SJCRH30 (cell line): ENCODE data around the gene KIF25. TPM values are rescaled to one million over a fixed set of nuclear protein-coding genes. Genes with fewer than 3 reads are reported as not detected.
A peak's percentile ranks its signal among the peaks of the same experiment; 100 is the strongest.
"Not testable (repeated sequence)": the region's sequence is repeated elsewhere in the genome, so short reads cannot be mapped to it uniquely, and the experiment has no call there.

Experiments used
- DNase-seq, 2 experiments: peaks; one replicate each; pipeline ENCODE4 v3.0.0-alpha.2; 2015 to 2020
- H3K27ac ChIP-seq: fragments of 250-450 bp; sonication (Bioruptor Pico); 2 replicates; pipeline ENCODE4 v1.5.1; 2020; ENCODE audit warnings: mild to moderate bottlenecking, moderate library complexity
- H3K27me3 ChIP-seq: fragments of 250-450 bp; sonication (Bioruptor Pico); 2 replicates; pipeline ENCODE4 v1.5.1; 2020; ENCODE audit warnings: mild to moderate bottlenecking, moderate library complexity
- H3K36me3 ChIP-seq: fragments of 250-450 bp; sonication (Bioruptor Pico); 2 replicates; pipeline ENCODE4 v1.5.1; 2020; ENCODE audit warnings: mild to moderate bottlenecking, moderate library complexity
- H3K4me1 ChIP-seq: fragments of 250-450 bp; sonication (Bioruptor Pico); 2 replicates; pipeline ENCODE4 v1.5.1; 2020; ENCODE audit warnings: mild to moderate bottlenecking, moderate library complexity
- H3K4me3 ChIP-seq: fragments of 250-450 bp; sonication (Bioruptor Pico); 2 replicates; pipeline ENCODE4 v1.5.1; 2020; ENCODE audit warnings: mild to moderate bottlenecking, moderate library complexity
- H3K9me3 ChIP-seq: fragments of 250-450 bp; sonication (Bioruptor Pico); replicated peaks from 2 replicates; pipeline ENCODE4 v1.5.1; 2020; ENCODE audit warnings: mild to moderate bottlenecking, moderate library complexity
- total RNA-seq: library from RNA; depleted of rRNA; stranded (reverse); fragments of >200 nt; shearing (Covaris generic); gene quantifications from 2 replicates; pipeline ENCODE4 v1.2.3, GENCODE V29; 2014

Gene KIF25
- total RNA-seq, 1 experiment from 2014 or later = 0.51 TPM

DNA sequence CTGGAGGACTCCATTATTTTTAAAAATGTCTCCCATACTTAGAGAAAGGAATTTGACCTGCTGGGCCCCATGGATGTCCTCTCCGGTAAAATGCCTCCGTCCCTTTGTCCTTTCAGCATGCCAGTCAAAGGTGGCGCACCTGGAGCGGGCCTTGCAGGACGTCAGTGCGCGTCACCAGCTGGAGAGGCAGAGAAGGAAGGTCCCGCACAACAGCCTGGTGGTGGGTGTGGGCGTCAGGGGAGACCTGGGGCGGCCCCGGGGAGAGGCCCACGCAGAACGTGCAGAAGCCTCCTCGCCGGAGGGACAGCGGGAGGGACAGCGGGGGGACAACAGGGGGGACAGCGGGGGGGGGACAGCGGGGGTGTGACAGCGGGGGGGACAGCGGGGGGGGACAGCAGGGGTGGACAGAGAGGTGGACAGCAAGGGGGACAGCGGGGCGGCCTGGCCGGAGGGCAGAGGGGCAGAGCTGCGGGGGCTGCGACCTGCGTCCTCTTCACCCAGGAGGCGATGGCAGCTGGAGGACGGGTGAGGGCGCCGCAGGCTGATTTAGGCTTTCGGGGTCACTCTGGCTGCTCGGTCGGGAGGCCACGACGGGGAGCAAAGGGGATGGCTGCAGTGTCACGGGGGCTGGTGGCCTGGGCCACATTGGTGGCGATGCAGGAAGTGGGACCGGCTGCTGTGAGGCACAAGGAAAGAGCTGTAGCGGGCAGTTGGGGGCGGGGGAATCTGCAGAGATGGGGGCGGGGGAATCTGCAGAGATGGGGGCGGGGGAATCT, 859 bp upstream of the KIF25 start:
- Histone ChIP-seq H3K4me3 (no peak overlapping the region), H3K36me3 (no peaks in the 10 kb centered on the region), H3K9me3 (no peaks in the 10 kb centered on the region), H3K27ac (no peak overlapping the region), H3K27me3 (no peaks in the 10 kb centered on the region), H3K4me1 (no peaks in the 10 kb centered on the region)
- no peak for DNase-seq

DNA sequence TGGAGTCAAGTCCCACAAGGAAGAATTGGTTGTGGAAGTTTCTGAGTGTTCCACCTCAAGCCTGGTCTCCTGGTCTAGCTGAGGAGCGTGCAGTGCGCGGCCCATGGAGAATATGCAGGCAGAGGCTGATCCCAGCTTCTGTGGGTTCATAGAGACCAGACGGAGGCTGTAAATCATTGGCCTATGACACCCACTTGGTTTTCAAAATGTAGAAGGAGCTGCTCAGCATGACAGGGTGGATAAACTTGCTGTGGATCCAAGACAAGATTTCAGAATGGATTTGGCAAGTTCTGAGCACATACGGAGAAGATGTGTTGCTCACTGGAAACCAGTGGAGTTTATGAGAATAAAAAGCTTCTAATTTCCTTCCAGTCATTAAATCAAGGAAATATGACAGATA, 744 bp downstream of the KIF25 start:
- DNase-seq = no peak
- no peaks in the 10 kb centered on the region for H3K4me1 ChIP-seq
- H3K36me3 ChIP-seq = no peaks in the 10 kb centered on the region
- no peak overlapping the region for H3K4me3 ChIP-seq
- no peaks in the 10 kb centered on the region for H3K27me3 ChIP-seq
- H3K9me3 ChIP-seq = no peaks in the 10 kb centered on the region
- no peak overlapping the region for H3K27ac ChIP-seq

DNA sequence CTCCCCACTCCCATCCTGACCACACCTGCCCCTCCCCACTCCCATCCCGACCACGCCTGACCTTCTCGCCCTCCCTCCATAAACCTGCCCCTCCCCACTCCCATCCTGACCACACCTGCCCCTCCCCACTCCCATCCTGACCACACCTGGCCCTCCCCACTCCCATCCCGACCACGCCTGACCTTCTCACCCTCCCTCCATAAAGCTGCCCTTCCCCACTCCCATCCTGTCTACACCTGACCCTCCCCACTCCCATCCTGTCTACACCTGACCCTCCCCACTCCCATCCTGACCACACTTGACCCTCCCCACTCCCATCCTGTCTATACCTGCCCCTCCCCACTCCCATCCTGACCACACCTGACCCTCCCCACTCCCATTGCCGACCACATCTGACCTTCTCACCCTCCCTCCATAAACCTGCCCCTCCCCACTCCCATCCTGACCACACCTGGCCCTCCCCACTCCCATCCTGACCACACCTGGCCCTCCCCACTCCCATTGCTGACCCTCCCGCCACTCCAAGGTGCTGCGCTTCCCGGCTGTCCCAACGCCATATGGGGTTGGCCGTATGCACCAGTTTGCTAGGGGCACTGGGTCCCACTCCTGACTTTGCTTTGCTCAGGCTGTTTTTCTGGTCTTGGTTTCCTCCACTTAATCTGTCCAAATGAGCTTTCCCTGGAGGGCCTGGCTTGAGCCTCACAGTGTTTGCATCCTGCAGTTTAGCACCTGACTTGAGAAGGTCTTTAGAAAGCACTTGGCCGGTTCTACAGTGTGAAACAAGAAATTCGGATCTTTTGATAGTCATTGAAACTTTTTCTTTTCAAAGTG, 2.9 kb downstream of the KIF25 start:
- DNase-seq = no peak
- Histone ChIP-seq H3K27ac (no peak overlapping the region), H3K4me3 (no peak overlapping the region), H3K4me1 (no peaks in the 10 kb centered on the region), H3K27me3 (no peaks in the 10 kb centered on the region), H3K36me3 (no peaks in the 10 kb centered on the region), H3K9me3 (no peaks in the 10 kb centered on the region)

DNA sequence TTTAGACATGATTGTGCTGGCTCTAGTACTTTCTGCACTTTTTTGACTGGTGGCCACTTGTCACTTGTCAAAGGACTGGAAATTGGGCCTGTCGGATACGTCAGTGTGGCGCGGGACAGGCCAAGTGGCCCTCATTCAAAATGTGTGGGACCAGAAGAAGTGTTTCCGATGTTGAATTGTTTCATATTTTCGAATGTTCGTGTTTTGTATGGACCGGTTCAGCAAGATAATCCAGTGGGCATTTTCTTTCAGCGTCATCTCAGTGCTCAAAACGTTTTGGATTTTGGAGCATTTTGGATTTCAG, 3.5 kb downstream of the KIF25 start:
- no peaks in the 10 kb centered on the region for H3K4me1 ChIP-seq
- no peaks in the 10 kb centered on the region for H3K27me3 ChIP-seq
- DNase-seq = no peak
- H3K27ac ChIP-seq = no peak overlapping the region
- no peaks in the 10 kb centered on the region for H3K36me3 ChIP-seq
- H3K4me3 ChIP-seq = no peak overlapping the region
- H3K9me3 ChIP-seq = no peaks in the 10 kb centered on the region

DNA sequence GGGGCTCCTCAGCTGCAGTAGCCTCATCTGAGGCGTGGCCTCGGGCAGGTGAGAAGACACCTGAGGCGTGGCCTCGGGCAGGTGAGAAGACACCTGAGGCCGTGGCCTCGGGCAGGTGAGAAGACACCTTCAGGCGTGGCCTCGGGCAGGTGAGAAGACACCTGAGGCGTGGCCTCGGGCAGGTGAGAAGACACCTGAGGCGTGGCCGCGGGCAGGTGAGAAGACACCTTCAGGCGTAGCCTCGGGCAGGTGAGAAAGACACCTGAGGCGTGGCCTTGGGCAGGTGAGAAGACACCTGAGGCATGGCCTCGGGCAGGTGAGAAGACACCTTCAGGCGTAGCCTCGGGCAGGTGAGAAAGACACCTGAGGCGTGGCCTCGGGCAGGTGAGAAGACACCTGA, 4.0 kb downstream of the KIF25 start:
- H3K27me3 ChIP-seq, H3K36me3 ChIP-seq, H3K9me3 ChIP-seq, DNase-seq, H3K4me1 ChIP-seq, H3K27ac ChIP-seq, H3K4me3 ChIP-seq: not testable (repeated sequence)

DNA sequence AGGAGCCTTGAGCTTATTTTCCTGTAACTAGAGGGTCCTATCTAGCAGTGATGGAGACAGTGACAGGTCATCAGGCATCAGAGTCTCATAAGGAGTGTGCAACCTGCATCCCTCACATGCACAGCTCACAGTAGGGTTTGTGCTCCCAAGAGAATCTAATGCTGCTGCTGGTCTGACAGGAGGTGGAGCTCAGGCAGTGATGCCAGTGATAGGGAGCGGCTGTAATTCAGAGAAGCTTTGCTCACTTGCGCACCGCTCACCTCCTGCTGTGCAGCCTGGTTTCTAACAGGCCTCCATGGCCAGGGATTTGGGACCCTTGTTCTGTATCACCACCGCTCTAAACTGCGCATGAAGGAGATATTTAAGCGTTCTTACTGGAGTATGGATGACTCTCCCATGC, 5.3 kb downstream of the KIF25 start:
- DNase-seq = no peak
- H3K27ac ChIP-seq = no peak overlapping the region
- peaks cover 11% of the 10 kb centered on the region for H3K4me1 ChIP-seq
- no peaks in the 10 kb centered on the region for H3K36me3 ChIP-seq
- H3K9me3 ChIP-seq = no peaks in the 10 kb centered on the region
- no peaks in the 10 kb centered on the region for H3K27me3 ChIP-seq
- no peak overlapping the region for H3K4me3 ChIP-seq

DNA sequence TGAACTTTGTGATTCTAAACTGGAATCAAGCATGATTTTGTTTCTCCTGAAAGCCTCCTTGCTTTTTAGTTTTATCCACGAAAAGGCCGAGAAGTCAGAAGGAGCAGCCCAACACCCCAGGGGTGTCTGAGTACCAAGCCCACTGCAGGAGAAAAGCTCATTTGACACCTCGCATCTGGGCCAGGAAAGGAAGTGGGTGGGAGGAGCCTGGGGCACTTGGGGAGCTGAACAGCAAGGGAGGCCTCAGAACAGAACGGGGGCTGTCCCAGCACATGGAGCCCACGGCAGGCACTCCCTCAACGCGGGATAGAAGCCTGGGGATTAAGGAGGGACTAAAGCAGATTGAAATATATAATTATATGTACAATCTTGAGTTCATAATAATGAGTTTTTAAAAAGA, 6.6 kb downstream of the KIF25 start:
- Histone ChIP-seq H3K9me3 (no peaks in the 10 kb centered on the region), H3K27me3 (no peaks in the 10 kb centered on the region), H3K36me3 (no peaks in the 10 kb centered on the region), H3K27ac (no peak overlapping the region), H3K4me1 (peaks cover 15% of the 10 kb centered on the region), H3K4me3 (no peak overlapping the region)
- no peak for DNase-seq

DNA sequence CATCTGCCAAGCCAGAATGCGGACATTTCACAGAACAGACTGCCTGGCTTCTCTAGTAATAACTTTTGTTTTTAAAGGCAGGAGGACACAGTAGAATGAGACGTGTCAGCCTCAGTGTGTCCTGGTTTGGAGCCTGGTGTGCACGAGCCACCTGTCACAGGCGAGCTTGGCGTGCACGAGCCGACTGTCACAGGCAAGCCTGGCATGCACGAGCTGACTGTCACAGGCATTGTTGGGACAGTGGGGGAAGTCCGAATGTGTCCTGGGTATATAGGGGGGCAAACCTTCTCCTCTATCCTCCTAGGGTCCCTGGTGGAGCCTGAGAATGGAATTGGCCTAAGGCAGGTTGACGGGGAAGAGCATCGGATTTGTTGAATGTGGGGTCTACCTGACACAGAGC, 7.5 kb downstream of the KIF25 start:
- Histone ChIP-seq H3K9me3 (peaks cover 5% of the 10 kb centered on the region; the same call in 1 of the 2 replicates), H3K4me3 (no peak overlapping the region), H3K4me1 (peaks cover 15% of the 10 kb centered on the region), H3K27me3 (no peaks in the 10 kb centered on the region), H3K36me3 (no peaks in the 10 kb centered on the region), H3K27ac (no peak overlapping the region)
- no peak for DNase-seq

DNA sequence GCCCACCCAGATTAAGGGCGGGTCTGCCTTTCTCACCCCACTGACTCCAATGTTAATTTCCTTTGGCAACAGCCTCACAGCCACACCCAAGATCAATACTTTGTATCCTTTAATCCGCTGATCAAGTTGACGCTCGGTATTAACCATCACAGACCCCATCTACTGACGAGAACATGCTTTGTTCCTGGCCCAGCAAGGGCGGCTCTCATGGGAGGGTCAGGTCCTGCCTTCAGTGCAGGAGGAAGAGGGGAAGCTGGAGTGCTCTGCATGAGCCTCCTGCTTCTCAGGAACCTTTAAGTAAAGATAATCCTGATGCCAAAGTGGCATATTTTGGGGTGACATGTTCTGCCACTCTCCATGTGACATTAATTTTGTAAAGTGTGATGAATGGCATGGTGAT, 8.3 kb downstream of the KIF25 start:
- Histone ChIP-seq H3K36me3 (no peaks in the 10 kb centered on the region), H3K4me1 (peaks cover 15% of the 10 kb centered on the region), H3K4me3 (no peak overlapping the region), H3K27ac (no peak overlapping the region), H3K27me3 (no peaks in the 10 kb centered on the region), H3K9me3 (peaks cover 7% of the 10 kb centered on the region)
- no peak for DNase-seq

DNA sequence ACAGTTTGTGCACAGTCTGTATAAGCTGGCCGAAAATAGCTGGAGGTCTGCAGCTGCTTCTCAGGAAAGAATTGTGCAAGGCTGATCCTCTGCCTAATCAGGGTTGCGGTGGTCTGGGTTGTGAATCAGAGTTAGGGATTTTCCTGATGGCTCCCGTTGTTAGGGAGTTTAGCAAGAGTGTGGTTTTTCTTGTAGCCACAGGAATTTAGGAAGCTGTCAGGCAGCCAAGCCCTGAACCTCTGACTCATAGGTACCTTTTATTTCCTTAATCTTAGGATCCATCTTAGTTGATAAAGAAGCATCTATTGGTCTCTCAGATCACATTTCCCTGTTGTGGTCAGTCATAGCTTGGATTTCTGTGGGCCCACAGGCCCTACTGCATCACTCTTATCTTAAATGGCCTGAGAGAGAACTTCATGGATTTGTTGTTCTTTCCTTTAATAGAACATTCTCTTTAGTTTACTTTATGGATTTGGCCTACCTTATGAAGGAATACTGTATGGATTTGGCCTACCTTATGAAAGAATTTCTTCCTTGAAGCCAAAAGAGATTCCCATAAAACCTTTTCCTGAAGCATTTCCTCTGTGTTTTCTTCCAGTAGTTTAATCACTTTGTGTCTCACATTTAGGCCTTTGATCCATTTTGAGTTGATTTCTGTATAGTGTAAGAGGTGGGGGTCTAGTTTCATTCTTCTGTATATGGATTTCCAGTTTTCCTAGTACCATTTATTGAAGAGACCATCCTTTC, 10.3 kb downstream of the KIF25 start:
- H3K36me3 ChIP-seq = no peaks in the 10 kb centered on the region
- H3K4me1 ChIP-seq = peaks cover 15% of the 10 kb centered on the region
- H3K27ac ChIP-seq = peak overlapping the region; percentile 5; the same call in 1 of the 2 replicates
- no peaks in the 10 kb centered on the region for H3K27me3 ChIP-seq
- DNase-seq = peak; percentile 93 to 97
- H3K4me3 ChIP-seq = no peak overlapping the region
- H3K9me3 ChIP-seq = peaks cover 18% of the 10 kb centered on the region

DNA sequence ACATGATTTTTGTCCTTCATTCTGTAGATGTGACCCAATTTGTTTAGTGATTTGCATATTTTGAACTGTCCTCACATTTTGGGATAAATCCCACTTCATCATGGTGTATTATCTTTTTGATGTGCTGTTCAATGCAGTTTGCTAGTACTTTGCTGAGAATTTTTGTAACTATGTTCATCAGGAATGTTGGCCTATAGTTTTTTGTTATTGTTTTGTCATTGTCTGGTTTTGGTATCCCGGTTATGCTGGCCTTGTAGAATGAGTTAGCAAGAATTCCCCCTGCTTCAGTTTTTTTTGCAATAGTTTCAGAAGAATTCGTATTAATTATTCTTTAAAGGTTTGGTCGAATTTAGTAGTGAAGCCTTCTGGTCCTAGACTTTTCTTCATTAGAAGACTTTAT, 11.9 kb downstream of the KIF25 start:
- Histone ChIP-seq H3K27me3 (no peaks in the 10 kb centered on the region), H3K4me1 (peaks cover 15% of the 10 kb centered on the region), H3K27ac (no peak overlapping the region), H3K36me3 (no peaks in the 10 kb centered on the region), H3K9me3 (peaks cover 19% of the 10 kb centered on the region), H3K4me3 (no peak overlapping the region)
- no peak for DNase-seq

DNA sequence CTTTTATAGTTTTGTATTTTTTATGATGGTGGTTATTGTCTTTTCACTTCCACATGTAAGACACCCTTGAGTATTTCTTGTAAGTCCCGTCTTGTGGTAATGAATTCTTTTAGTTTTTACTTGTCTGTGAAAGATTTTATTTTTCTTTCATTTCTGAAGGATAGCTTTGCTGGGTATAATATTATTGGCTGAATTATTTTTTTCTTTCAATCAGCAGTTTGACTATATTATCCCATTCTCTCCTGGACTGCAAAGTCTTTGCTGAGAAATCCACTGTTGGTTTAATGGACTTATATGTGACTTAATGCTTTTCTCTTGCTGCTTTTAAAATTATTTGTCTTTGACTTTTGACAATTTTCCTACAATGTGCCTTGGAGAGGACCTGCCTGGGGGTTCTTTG, 13.8 kb downstream of the KIF25 start:
- no peak overlapping the region for H3K27ac ChIP-seq
- H3K4me1 ChIP-seq = peaks cover 19% of the 10 kb centered on the region
- no peak overlapping the region for H3K4me3 ChIP-seq
- H3K27me3 ChIP-seq = no peaks in the 10 kb centered on the region
- no peaks in the 10 kb centered on the region for H3K36me3 ChIP-seq
- no peak for DNase-seq
- peaks cover 24% of the 10 kb centered on the region for H3K9me3 ChIP-seq

DNA sequence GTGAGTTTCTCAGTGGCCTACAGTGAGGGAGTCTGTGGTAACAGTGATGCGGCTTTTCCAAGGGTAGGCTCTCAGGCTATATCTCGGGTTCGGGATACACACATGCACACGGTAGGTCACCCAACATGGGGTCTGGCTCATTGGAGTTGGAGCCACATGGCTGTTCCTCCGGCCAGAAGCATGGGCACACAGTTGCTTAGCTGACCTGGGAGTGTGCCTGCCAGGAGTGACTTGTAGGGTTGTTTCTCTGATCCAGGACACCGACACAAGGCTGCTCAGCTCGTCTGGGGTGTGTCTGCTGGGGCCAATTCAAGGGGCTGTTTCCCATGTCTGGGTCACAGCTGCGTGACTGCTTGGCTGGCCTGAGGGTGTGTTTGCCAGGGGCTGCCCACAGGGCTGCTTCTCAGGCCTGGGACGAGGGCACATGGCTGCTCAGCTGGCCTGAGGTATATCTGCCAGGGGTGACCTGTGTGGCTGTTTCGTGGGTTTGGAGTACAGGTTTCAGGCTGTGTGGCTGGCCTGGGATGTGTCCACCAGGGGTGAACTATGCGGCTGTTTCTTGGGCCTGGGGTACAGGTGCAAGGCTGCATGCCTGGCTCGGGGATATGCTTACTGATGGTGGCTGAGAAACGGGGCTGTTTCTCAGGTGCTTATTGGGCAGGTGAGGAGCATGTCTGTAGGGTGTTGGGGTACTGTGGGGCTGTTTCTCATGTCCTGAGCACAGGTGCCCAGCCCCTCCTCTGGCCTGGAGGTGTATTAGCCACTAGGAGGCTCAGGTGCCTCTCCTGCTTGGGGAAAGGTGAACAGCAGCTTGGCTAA, 15.2 kb downstream of the KIF25 start:
- Histone ChIP-seq H3K9me3 (peaks cover 24% of the 10 kb centered on the region), H3K27me3 (no peaks in the 10 kb centered on the region; the same call in 1 of the 2 replicates), H3K27ac (no peak overlapping the region), H3K4me1 (peaks cover 23% of the 10 kb centered on the region), H3K36me3 (no peaks in the 10 kb centered on the region), H3K4me3 (no peak overlapping the region)
- no peak for DNase-seq

DNA sequence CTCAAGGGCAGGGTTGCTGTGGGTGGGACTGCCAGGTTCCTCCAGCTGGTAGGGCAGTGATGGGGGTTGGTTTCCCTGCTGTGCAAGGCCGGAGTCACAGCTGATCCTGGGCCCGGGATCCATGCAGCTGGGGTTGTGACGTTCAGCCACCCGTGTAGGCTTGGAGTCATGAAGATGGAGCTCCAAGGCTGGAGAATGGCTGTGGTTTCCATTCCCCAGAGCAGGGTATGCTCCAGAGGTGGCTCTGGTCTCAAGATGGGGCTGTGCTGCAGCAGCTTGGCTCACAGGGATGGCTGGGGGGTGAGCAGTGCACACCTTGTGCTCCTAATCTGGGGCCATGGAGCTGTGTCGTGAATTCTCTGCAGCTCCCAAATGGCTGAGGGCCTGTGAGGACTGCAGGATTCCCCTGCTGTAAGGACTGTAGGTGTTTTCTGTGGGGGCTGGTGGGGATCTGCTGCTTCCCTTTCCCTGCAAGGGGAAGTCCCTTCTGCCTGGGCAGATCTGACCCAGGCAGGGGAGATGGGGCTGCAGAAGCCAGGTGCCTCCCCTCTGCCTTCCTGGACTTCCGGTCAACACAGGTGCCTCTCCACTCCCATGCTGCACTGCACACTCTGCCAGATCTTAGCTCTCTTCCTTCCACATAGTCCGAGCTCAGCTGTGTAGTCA, 15.9 kb downstream of the KIF25 start:
- Histone ChIP-seq H3K27me3 (no peaks in the 10 kb centered on the region; the same call in 1 of the 2 replicates), H3K36me3 (no peaks in the 10 kb centered on the region), H3K9me3 (peaks cover 24% of the 10 kb centered on the region), H3K4me3 (no peak overlapping the region), H3K4me1 (peaks cover 18% of the 10 kb centered on the region), H3K27ac (no peak overlapping the region)
- DNase-seq = no peak
